ENCODE results near the gene CEP250. TPM values are rescaled to one million over a fixed set of nuclear protein-coding genes. Genes with fewer than 3 reads are reported as not detected.
"Not testable (repeated sequence)": the region's sequence is repeated elsewhere in the genome, so short reads cannot be mapped to it uniquely, and the experiment has no call there.

Gene CEP250
- polyA plus RNA-seq, 1 experiment: 7.9 TPM

DNA sequence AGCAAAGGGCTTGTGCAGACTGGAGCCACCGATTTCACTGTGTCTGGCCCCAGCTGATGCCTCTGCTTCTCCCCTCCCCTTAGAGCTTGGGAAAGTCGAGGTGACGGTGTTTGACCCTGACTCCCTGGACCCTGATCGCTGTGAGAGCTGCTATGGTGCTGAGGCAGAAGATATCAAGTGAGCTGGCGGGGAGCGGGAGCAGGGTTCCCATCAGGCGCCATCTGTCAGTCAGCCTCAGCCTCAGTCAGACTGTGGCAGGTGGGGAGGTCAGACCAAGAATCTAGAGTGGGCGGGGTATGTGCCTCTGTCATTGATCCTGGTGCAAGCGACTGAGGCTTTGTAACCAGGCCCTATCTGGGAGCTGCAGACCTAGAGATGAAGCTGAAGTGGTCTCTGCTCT lies 91.9 kb downstream of the CEP250 start:
- no peak overlapping the region for H3K4me3 ChIP-seq (ENCODE audit: low read depth, low read length)
- ChIA-PET POLR2A (no interaction called here), CTCF (no interaction called here)
- TF ChIP-seq, protein P1, sequence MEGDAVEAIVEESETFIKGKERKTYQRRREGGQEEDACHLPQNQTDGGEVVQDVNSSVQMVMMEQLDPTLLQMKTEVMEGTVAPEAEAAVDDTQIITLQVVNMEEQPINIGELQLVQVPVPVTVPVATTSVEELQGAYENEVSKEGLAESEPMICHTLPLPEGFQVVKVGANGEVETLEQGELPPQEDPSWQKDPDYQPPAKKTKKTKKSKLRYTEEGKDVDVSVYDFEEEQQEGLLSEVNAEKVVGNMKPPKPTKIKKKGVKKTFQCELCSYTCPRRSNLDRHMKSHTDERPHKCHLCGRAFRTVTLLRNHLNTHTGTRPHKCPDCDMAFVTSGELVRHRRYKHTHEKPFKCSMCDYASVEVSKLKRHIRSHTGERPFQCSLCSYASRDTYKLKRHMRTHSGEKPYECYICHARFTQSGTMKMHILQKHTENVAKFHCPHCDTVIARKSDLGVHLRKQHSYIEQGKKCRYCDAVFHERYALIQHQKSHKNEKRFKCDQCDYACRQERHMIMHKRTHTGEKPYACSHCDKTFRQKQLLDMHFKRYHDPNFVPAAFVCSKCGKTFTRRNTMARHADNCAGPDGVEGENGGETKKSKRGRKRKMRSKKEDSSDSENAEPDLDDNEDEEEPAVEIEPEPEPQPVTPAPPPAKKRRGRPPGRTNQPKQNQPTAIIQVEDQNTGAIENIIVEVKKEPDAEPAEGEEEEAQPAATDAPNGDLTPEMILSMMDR (IDR thresholded peaks at IDR 0.05; ENCODE audit: insufficient read depth, low read depth, low read length): no peak
- peaks cover 22% of the 10 kb centered on the region for H3K36me3 ChIP-seq (ENCODE audit: control insufficient read depth, insufficient read depth, low read length)
- H3K27me3 ChIP-seq (ENCODE audit: control insufficient read depth, insufficient read depth, low read length): no peaks in the 10 kb centered on the region
- DNase-seq (ENCODE audit: low read depth): no peak

GRCh38 chr20:35551503-35551902 lies 96.1 kb downstream of the CEP250 start:
- DNase-seq (ENCODE audit: low read depth): no peak
- no peaks in the 10 kb centered on the region for H3K27me3 ChIP-seq (ENCODE audit: control insufficient read depth, insufficient read depth, low read length)
- no peak overlapping the region for H3K4me3 ChIP-seq (ENCODE audit: low read depth, low read length)
- TF ChIP-seq, protein P1 (IDR thresholded peaks at IDR 0.05; ENCODE audit: insufficient read depth, low read depth, low read length): no peak
- peaks cover 30% of the 10 kb centered on the region for H3K36me3 ChIP-seq (ENCODE audit: control insufficient read depth, insufficient read depth, low read length)
- POLR2A ChIA-PET: no interaction called here
- CTCF ChIA-PET: interaction anchor here (1.8 kb wide), 1 partner anchor 10 kb away, joined by 4 read pairs; no protein-coding TSS in a partner anchor

- TF ChIP-seq, protein P1 (IDR thresholded peaks at IDR 0.05; ENCODE audit: insufficient read depth, low read depth, low read length): no peak
- no peak for DNase-seq (ENCODE audit: low read depth)
- Histone ChIP-seq H3K27me3 (ENCODE audit: control insufficient read depth, insufficient read depth, low read length) (no peaks in the 10 kb centered on the region), H3K36me3 (ENCODE audit: control insufficient read depth, insufficient read depth, low read length) (peaks cover 40% of the 10 kb centered on the region), H3K4me3 (ENCODE audit: low read depth, low read length) (no peak overlapping the region)
- ChIA-PET POLR2A (interaction anchor here (0.7 kb wide), 1 partner anchor 107 kb away, joined by 6 read pairs; no protein-coding TSS in a partner anchor), CTCF (interaction anchor here (0.6 to 0.9 kb wide), 2 partner anchors 18 to 42 kb away, joined by 3 read pairs; no protein-coding TSS in a partner anchor)
These were observed 97.5 kb downstream of the CEP250 start for GRCh38 chr20:35552914-35553313.

GRCh38 chr20:35555461-35555860 lies 100.1 kb downstream of the CEP250 start:
- H3K4me3 ChIP-seq (ENCODE audit: low read depth, low read length); CTCF ChIA-PET; H3K27me3 ChIP-seq (ENCODE audit: control insufficient read depth, insufficient read depth, low read length); DNase-seq (ENCODE audit: low read depth); POLR2A ChIA-PET: not testable (repeated sequence)
- peaks cover 33% of the 10 kb centered on the region for H3K36me3 ChIP-seq (ENCODE audit: control insufficient read depth, insufficient read depth, low read length)

- TF ChIP-seq, protein P1 (IDR thresholded peaks at IDR 0.05; ENCODE audit: insufficient read depth, low read depth, low read length): no peak
- DNase-seq (ENCODE audit: low read depth): no peak
- POLR2A ChIA-PET: interaction anchor here (0.5 kb wide), 1 partner anchor 62 kb away, joined by 3 read pairs; no protein-coding TSS in a partner anchor
- CTCF ChIA-PET: no interaction called here
- peaks cover 30% of the 10 kb centered on the region for H3K36me3 ChIP-seq (ENCODE audit: control insufficient read depth, insufficient read depth, low read length)
- H3K4me3 ChIP-seq (ENCODE audit: low read depth, low read length): no peak overlapping the region
- no peaks in the 10 kb centered on the region for H3K27me3 ChIP-seq (ENCODE audit: control insufficient read depth, insufficient read depth, low read length)
These were observed 100.7 kb downstream of the CEP250 start for GRCh38 chr20:35555951-35556645.

- Histone ChIP-seq H3K27me3 (ENCODE audit: control insufficient read depth, insufficient read depth, low read length) (no peaks in the 10 kb centered on the region), H3K4me3 (ENCODE audit: low read depth, low read length) (no peak overlapping the region), H3K36me3 (ENCODE audit: control insufficient read depth, insufficient read depth, low read length) (peaks cover 30% of the 10 kb centered on the region)
- no peak for DNase-seq (ENCODE audit: low read depth)
- CTCF ChIA-PET: no interaction called here
- TF ChIP-seq, protein P1 (IDR thresholded peaks at IDR 0.05; ENCODE audit: insufficient read depth, low read depth, low read length): no peak
- POLR2A ChIA-PET: no interaction called here
These were observed 101.5 kb downstream of the CEP250 start for GRCh38 chr20:35556871-35557270.
